Lung (tissue), 12 donors: ENCODE measurements around the gene DNAJC2. TPM values are rescaled to one million over a fixed set of nuclear protein-coding genes. Genes with fewer than 3 reads are reported as not detected.

Source experiments
- ATAC-seq: fragments of 200-7000 bp; cut with Tn5 transposase; one replicate; pipeline ENCODE4 v1.9.1; 2020; ENCODE audit warnings: moderate number of reproducible peaks; ENCODE audit not compliant: insufficient read depth, low FRiP score
- DNase-seq, 3 donors: peaks; one replicate each; pipeline ENCODE4 v3.0.0-alpha.2; 2013 to 2017
- H3K27ac ChIP-seq, 2 donors: one replicate each; pipeline ENCODE4 v1.5.1; 2013; ENCODE audit warnings: mild to moderate bottlenecking in 2 of 2, moderate library complexity in 2 of 2, control low read depth in 1 of 2, inconsistent platforms in 1 of 2, low read depth in 1 of 2, low read length in 1 of 2
- H3K27me3 ChIP-seq, 3 donors: one replicate each; pipeline ENCODE4 v1.5.1; 2013; ENCODE audit warnings: low read length in 2 of 3; ENCODE audit not compliant: control insufficient read depth in 3 of 3, insufficient read depth in 3 of 3
- H3K36me3 ChIP-seq, 4 donors: one replicate each; pipeline ENCODE4 v1.5.1; 2013; ENCODE audit warnings: low read length in 4 of 4, mild to moderate bottlenecking in 1 of 4, moderate library complexity in 1 of 4; ENCODE audit not compliant: control insufficient read depth in 4 of 4, insufficient read depth in 4 of 4
- H3K4me1 ChIP-seq, 5 donors: one replicate each; pipeline ENCODE4 v1.5.1; 2013; ENCODE audit warnings: low read length in 5 of 5, mild to moderate bottlenecking in 2 of 5, moderate library complexity in 1 of 5; ENCODE audit not compliant: control insufficient read depth in 5 of 5, insufficient read depth in 5 of 5
- H3K4me3 ChIP-seq: one replicate; pipeline ENCODE4 v1.5.1; 2013; ENCODE audit warnings: mild to moderate bottlenecking, control low read depth, moderate library complexity
- H3K9ac ChIP-seq, 2 donors: one replicate each; pipeline ENCODE4 v1.5.1; 2013; ENCODE audit warnings: low read length in 2 of 2, control low read depth in 1 of 2; ENCODE audit not compliant: insufficient read depth in 1 of 2
- H3K9me3 ChIP-seq, 4 donors: one replicate each; pipeline ENCODE4 v1.5.1; 2013; ENCODE audit warnings: low read length in 3 of 4, mild to moderate bottlenecking in 1 of 4, moderate library complexity in 1 of 4; ENCODE audit not compliant: control insufficient read depth in 4 of 4, insufficient read depth in 3 of 4
- WGBS, 2 donors: extraction: QIAGEN DNeasy Blood & Tissue Kit; methylation state at CpG; one replicate each; pipeline ENCODE4 v1.1.7; 2013; 5-methylcytosine and 5-hydroxymethylcytosine counted together
- polyA plus RNA-seq, 2 donors: library from polyadenylated mRNA; stranded (reverse); fragments of 200-250 nt; gene quantifications; one replicate each; pipeline ENCODE4 v1.2.1, GENCODE V29; 2013
- total RNA-seq, 2 donors: library from RNA; depleted of rRNA in 1 of 2; stranded (reverse); fragments of >200 nt in 1 of 2; gene quantifications; one replicate each; pipeline ENCODE4 v1.2.1, GENCODE V29; 2014 to 2021
- TF ChIP-seq, protein P1 (sequence below): IDR thresholded peaks from 2 replicates; pipeline ENCODE4 v1.5.1; 2012; ENCODE audit warnings: mild to moderate bottlenecking; ENCODE audit errors: control extremely low read depth, extremely low read depth
- donor health status: control.
- donor health status: control.
- donor health status: Bipolar disorder and iron deficiency.
- donor health status: healthy.
- donor health status: DM: yes; HTN: yes; CAD: no.

Gene DNAJC2
- total and polyA plus RNA-seq, 4 donors = 17.9 to 27.7 (median 20.0) TPM

DNA sequence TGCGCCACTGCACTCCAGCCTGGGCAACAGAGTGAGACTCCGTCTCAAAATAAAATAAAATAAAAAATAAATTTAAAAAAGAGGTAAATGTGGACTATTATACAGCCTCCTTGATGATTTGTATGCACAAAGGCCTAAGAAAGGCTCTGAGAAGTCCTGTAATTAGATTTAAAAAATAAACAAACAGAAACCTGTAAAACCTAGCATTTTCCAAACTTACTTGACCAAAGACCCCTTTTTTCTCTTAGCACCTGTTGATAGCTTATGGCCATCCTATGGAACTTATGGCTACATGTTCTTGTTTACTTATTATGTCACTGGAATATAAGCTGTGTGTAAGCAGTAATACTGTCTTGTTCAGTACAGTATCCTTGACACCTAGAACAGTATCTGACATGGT lies 5.7 kb downstream of the DNAJC2 start:
- TF ChIP-seq, protein P1, sequence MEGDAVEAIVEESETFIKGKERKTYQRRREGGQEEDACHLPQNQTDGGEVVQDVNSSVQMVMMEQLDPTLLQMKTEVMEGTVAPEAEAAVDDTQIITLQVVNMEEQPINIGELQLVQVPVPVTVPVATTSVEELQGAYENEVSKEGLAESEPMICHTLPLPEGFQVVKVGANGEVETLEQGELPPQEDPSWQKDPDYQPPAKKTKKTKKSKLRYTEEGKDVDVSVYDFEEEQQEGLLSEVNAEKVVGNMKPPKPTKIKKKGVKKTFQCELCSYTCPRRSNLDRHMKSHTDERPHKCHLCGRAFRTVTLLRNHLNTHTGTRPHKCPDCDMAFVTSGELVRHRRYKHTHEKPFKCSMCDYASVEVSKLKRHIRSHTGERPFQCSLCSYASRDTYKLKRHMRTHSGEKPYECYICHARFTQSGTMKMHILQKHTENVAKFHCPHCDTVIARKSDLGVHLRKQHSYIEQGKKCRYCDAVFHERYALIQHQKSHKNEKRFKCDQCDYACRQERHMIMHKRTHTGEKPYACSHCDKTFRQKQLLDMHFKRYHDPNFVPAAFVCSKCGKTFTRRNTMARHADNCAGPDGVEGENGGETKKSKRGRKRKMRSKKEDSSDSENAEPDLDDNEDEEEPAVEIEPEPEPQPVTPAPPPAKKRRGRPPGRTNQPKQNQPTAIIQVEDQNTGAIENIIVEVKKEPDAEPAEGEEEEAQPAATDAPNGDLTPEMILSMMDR = no peak
- H3K4me3 ChIP-seq = no peak overlapping the region
- no peak overlapping the region for H3K27ac ChIP-seq
- 96 to 99% methylated on average over 2 of the region's 2 CpGs for WGBS, 2 donors
- H3K9me3 ChIP-seq = no peaks in the 10 kb centered on the region
- DNase-seq = no peak
- H3K9ac ChIP-seq = no peak overlapping the region
- peaks cover 7 to 31% (median 20%) of the 10 kb centered on the region in 4 donors for H3K36me3 ChIP-seq
- no peaks in the 10 kb centered on the region for H3K27me3 ChIP-seq
- ATAC-seq = no peak
- peaks cover 0 to 7% (median 3%) of the 10 kb centered on the region in 5 donors for H3K4me1 ChIP-seq

GRCh38 chr7:103336761-103337160 lies 7.8 kb downstream of the DNAJC2 start:
- Histone ChIP-seq H3K9ac (no peak overlapping the region), H3K4me3 (no peak overlapping the region), H3K27ac (no peak overlapping the region), H3K27me3 (no peaks in the 10 kb centered on the region), H3K36me3 (peaks cover 9 to 35% (median 23%) of the 10 kb centered on the region in 4 donors), H3K4me1 (no peaks in the 10 kb centered on the region), H3K9me3 (no peaks in the 10 kb centered on the region)
- DNase-seq = no peak
- 61 to 77% methylated on average over 2 of the region's 2 CpGs for WGBS, 2 donors
- TF ChIP-seq, protein P1 = no peak
- ATAC-seq = no peak

GRCh38 chr7:103325744-103326143 lies 18.8 kb downstream of the DNAJC2 start:
- Histone ChIP-seq H3K9ac (no peak overlapping the region), H3K9me3 (no peaks in the 10 kb centered on the region), H3K27ac (no peak overlapping the region), H3K36me3 (peaks cover 4 to 20% (median 10%) of the 10 kb centered on the region in 4 donors), H3K27me3 (no peaks in the 10 kb centered on the region), H3K4me3 (no peak overlapping the region), H3K4me1 (no peaks in the 10 kb centered on the region)
- DNase-seq (no peak), ATAC-seq (no peak)
- TF ChIP-seq, protein P1 = no peak
- WGBS, 2 donors = 90 to 93% methylated on average over 8 of the region's 8 CpGs

DNA sequence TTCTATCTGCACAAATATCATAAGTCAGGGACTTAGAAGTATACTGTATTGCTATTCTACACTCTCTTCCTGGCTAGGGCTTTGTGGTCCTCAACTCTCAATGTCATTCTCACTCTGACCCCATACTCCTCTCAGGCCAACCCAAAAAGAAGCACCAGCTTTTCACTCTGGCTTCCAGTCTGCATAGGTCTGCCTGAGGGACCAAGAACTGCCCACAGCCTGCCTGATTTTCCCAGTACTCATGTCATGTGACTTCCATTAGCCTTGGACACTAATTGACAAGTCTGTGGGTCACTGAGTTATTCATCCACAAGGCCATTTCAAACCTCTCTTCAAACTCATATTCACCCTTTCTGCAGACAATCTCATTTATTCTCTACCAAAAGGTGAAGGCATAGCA lies 27.6 kb downstream of the DNAJC2 start:
- Histone ChIP-seq H3K36me3 (peaks cover 40 to 51% (median 48%) of the 10 kb centered on the region in 4 donors), H3K9ac (no peak overlapping the region), H3K9me3 (no peaks in the 10 kb centered on the region), H3K4me1 (peaks cover 0 to 2% (median 0%) of the 10 kb centered on the region in 5 donors), H3K4me3 (no peak overlapping the region), H3K27me3 (no peaks in the 10 kb centered on the region), H3K27ac (no peak overlapping the region)
- DNase-seq = no peak
- TF ChIP-seq, protein P1 = no peak
- no peak for ATAC-seq
